Right ventricle myocardium inferior (tissue), 1 donor: ENCODE measurements around the gene RNASE7. TPM values are rescaled to one million over a fixed set of nuclear protein-coding genes. Genes with fewer than 3 reads are reported as not detected.
A peak's percentile ranks its signal among the peaks of the same experiment; 100 is the strongest.

Source experiments
- ATAC-seq: fragments of 200-7000 bp; cut with Tn5 transposase; one replicate; pipeline ENCODE4 v1.9.1; 2020; ENCODE audit warnings: mild to moderate bottlenecking, moderate library complexity
- DNase-seq: peaks from one replicate; pipeline ENCODE4 v3.0.0; 2021; ENCODE audit errors: missing footprints
- intact Hi-C: fragments of 100-400 bp; cut with DNase I; formaldehyde crosslinking; loops from one replicate; pipeline ENCODE4 v1.11.0; 2022
- total RNA-seq: library from RNA; stranded (reverse); fragmentation: NEBNext Ultra II Directional; extraction: Animal tissue kit (Norgen Biotek cat#: 25700); gene quantifications from one replicate; pipeline ENCODE4 v1.2.1, GENCODE V29; 2021
- donor health status: DM: no; HTN: yes; CAD: no; lungs with severe emphysema.

The RNASE7 gene
- total RNA-seq, 1 donor from 2014 or later = not detected

DNA sequence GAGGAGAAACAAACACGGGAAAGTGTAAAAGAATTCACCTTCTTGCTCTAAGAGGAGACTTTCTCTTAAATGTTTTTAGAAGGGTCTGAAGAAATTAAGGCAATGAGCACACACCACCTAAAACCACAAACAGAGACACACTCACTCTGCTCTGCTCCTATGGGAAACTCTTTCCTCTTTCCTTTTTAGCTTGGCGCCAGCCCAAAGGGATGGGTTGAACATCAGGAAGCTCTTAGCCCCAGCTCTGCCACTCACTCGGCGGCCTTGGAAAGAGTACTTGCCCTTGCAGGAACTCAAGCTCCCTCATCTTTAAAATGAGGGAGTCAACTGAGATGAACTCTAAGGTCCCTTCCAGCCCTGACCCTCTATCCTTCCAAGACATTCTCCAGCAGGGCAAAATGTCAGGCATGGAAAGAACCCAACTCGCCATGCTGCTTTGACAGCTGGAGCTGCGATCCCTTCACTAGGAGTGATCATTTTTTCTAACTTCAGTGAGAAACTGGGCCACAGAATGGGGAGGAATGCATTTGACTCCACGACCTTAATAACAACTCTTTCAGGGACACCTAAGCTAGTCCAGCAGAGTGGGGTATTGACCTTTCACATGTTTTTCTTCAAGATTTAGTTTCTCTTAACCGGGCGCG is 14.5 kb downstream of the RNASE7 start:
- intact Hi-C loops = no loop called here
- DNase-seq (no peak), ATAC-seq (no peak)

DNA sequence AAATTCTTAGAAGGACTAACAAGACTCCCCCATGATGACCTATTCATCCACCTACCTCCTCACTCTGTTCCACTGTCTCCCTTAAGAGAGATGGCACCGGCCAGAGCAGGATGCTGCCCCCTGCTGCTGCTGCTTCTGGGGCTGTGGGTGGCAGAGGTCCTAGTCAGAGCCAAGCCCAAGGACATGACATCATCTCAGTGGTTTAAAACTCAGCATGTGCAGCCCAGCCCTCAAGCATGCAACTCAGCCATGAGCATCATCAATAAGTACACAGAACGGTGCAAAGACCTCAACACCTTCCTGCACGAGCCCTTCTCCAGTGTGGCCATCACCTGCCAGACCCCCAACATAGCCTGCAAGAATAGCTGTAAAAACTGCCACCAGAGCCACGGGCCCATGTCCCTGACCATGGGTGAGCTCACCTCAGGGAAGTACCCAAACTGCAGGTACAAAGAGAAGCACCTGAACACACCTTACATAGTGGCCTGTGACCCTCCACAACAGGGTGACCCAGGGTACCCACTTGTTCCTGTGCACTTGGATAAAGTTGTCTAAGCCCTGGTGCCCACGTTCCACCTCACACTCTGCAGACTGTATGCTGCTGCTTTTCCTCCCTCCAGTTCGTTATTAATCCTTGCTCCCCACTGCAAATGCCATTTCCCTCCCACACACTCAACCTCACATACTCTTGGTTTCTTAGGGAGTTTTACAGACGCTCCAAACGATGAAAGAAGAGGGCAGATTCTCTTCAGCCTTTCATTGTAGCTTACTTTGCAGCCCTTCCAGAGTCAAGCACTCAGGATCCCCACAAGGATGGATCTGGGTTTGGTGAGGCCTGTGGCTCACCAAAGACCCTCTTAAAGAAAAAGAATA is 15.9 kb downstream of the RNASE7 start, which contains the start of gene RNASE8:
TSS of gene RNASE8 (plus strand) at position 20 of the 873 bp plus-strand sequence. CDS start at position 91, 71 bp downstream.
- ATAC-seq (no peak), DNase-seq (no peak)
- intact Hi-C loops = no loop called here

DNA sequence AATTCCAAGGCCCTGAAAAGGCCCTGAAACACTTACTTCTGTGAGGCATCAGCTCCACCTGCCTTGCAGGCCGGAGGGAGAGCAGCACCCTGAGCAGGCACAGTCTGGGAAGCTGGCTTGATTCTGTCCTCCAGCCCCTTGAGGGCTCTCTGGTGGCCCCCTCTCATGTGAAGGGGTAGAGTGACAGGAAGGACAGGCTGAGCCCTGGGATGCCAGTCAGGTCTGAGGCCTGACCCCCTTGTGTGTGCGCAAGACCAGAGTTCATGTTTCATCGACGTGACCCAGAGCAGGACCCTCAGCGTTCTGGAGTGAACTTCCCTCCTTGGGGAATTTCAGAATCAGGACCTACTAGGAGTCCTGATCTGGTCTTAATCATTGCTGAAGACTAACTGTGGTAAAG is 16.7 kb downstream of the RNASE7 start:
- no peak for DNase-seq
- no peak for ATAC-seq
- intact Hi-C loops = no loop called here

DNA sequence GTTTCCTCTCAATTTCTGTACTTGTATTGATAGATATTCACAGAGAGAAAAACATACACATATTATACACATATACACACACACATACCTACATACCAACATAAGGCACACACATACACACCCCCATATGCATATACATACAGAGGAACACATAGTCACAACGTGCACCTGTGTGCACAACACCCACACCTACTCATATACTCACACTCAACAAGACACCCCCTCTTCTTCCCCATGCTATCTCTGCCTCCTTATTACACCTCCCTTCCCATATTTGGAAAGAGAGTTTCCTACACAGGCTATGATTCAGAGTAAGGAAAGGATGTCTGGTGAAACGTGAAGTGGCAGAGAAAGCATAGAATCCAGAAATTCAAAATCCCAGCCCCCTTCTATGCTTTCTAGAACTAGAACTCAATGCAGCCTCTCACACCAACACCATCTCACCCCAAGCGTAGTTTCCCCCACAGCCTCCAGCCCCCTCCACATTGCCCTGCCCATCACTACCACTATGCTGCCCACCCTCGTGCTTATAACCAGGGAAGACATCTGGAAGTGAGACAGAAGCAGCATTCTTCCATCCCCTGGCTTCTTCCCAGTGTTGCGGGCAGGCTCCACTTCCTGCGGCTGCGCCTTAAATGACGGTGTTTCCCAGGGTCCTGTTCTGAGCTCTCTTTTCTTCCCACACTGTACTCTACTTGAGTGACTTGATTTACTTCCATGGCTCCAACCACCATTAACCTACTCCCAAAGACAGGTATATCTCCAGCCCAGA is 17.9 kb downstream of the RNASE7 start:
- no peak for DNase-seq
- intact Hi-C loops = no loop called here
- ATAC-seq = no peak

DNA sequence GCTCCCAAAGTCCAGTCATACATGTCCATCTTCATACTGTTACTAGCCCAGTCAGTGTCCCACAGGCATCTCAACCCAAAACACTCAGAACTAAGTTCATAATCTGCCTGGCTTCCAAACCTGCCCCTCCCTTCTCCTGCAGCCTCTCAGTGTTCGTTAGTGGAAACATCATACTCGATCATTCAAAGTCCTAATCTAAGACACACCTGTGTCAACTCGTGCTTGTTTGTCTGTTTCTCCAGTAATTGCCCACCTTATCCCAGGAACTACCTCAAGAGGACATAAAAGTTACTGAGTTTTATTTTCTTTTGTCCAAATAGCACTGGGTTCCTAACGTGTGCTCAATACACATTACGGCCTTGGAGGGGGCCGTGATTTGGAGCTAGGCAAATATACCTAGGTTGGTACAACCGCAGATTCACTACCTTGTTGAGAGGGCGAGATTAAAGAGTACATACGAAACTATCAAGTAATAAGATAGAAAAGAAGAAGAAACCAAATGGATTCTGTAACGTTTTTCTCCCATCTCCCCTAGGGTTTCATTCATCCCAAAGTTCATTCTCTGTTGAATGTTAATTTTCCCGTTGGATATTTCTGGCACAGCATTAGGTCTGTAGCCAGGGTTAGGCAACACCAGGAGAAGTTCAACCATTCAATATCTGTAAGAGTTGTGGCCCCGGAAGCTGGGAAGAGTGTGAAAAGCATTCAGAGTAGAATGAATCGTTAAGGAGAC is 18.6 kb downstream of the RNASE7 start:
- intact Hi-C loops = no loop called here
- ATAC-seq (no peak), DNase-seq (no peak)

DNA sequence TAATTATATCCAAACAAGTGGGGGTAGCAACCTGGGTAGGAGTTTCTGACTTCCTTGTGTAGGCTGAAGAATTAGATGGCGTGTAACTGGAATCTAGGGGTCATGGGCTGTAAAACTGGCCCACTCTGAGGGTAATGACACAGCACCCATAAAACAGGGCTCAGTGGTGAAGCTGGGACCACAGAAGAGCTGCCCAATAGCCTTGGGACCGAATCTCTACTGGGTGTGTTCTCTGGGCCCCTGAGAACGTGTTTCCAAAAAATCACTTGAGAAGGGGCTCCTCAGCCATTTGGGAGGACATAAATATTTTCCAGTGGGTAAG is 19.1 kb downstream of the RNASE7 start:
- intact Hi-C loops = no loop called here
- ATAC-seq = no peak
- DNase-seq = no peak

DNA sequence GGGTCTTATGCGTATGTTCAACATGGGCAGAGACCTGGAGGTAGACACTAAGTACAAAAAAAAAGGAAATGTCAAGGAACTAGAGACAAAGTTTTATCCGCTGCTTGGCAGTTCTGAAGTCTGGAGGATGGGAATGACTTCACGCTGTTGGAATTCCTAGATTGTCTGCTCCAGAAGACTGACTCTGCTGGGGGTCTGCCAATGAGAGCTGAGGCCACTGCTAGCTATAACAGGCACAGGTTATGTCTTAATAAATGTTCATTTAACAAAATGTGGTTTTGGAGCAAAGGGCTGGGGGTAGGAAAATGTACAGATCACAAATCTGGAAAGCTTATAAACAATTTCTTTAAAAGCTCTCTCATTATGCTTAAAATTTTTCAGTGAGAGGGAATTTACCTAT is 21.3 kb downstream of the RNASE7 start:
- intact Hi-C loops = no loop called here
- DNase-seq = no peak

DNA sequence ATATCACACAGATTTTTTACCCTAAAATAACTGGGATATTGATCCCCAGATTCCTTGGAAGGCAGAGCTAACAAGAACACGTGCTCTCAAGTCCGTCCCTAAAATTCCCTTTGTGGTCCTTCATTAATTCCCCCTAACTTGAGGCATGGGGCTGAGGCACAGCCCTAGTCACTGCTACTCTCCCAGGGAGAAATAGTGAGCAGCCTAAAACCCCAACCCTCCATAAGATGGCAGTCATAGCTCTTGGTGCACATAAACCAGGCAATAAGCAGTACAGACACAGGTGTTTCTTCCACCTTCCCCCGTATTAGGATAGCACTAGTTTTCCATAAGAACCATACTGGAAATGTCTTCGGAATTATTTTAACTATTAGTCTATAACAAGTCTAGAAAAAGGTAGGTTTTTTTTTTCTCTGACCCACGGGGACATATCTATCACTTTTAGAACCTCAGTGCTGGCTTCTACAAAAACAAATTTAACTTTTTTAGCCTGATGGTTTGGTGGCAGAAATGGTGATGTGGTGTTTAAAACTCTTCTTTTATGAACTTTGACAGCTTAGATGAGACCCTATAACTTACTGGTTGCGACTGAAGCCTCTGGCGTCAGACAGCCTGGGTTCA is 24.8 kb downstream of the RNASE7 start:
- intact Hi-C loops = no loop called here
- no peak for ATAC-seq

More for the DNA sequence above, 21.3 kb downstream of the RNASE7 start:
- ATAC-seq = no peak

DNA sequence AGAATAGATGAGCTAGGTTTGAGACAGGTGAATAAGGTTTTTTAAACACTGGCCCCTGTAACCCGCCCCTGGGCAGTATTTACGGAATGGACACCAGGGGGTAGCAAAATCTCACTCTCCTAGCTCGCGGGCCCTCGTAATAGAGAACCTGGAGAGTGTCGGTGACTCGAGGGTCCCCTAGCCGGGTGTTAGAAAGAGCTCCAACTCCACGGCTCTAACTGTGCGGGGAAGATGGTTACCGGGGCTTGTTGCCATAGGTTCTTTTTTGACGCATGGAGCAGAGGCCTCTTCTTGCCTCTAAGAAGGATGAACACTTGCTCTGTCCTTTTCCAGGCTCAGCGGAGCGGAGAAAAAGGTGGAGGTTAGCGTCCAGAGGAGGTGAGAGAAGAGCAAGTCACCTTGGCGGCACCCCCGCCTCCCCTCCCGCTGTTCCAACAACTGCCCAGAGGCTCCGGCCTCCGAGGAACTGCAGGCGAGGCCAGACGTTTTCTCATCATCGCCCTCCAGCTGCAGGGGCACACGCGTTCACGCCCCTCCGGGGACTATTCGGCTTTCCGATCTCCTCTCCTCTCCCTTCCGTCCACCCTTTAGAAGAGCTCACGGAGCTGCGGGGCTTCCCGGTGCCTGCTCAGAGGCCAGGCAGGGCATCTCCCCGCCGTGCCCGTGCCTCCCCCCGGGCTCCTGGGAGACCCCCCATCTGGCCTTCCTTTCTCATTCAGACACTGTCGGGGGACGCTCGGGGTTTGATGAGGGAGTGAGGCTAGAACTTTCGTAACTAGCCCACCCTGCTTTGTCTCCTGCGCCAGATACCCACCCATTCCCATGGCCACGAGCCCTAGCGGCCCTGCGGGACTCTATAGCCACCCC is 26.6 kb downstream of the RNASE7 start:
- intact Hi-C loops = loop anchor here (1.0 kb wide), 1 partner anchor 39 kb away; no protein-coding TSS in a partner anchor
- DNase-seq (peak; percentile 76), ATAC-seq (peak; percentile 46)

More for the DNA sequence above, 24.8 kb downstream of the RNASE7 start:
- DNase-seq = no peak

DNA sequence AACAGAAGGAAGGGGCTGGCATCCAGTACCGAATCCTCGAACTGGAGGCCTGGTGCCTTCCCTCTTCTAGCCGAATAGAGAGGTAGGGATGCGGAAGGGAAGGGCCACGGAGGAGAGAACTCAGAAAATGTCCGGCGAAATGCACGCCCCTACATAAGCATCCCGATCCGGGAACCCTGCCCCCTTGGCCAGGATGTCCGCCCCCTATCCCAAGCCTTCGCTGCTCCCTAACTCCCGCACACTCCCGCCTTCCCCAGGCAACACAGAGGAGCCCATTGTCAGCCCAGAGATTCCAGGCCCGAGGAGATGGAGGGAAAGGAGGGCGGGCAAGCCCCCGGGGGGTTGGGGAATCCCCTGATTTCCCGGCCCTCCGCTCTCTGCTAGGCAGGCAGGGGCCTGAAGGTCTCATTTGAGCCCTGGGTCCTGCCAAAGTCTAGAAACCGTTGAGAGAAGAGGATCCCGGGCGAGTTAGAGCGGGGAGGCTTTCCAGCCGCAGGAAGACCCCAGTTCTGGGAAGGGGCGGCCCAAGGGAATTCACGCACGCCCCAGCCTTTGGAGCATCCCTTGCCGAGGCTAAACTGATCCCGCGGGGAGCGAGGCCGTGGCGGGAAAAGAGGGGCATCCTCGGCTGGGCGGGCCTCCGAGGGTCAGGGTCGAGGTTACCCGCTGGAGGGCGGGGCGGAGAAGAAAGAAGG is 27.4 kb downstream of the RNASE7 start:
- DNase-seq (no peak), ATAC-seq (peak; percentile 38)
- intact Hi-C loops = loop anchor here (2.0 kb wide), 1 partner anchor 43 kb away; no protein-coding TSS in a partner anchor

DNA sequence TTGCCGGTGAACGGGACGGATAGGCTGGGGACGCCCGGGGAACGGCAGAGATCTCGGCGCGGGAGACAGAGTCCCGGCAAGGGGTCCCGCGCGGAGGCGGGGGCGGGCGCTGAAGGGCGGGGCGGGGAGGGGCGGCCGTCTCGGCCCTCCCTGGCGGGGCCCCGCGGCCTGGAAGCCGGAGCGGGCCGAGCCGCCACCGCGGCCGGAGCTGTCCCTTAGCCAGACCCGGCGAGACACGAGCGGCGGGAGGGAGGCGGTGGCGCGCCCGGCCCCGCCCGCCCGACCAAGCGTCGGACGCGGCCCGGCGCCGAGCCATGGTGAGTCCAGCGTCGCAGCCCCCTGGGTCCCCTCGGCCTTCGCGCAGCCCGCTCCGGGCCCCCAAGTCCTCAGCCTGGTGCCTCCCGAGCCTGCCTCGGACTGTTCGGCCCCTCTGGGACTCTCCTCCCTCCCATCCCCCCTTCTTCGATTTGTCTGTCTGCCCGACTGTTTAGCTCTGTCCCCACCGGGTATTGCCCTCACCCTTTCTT is 28.0 kb downstream of the RNASE7 start, which contains the start of gene ARHGEF40:
TSS of gene ARHGEF40 (plus strand) at position 222 of the 527 bp plus-strand sequence. CDS start at position 315, 93 bp downstream.
- ATAC-seq = peak; percentile 69
- intact Hi-C loops = loop anchor here (2.0 kb wide), 1 partner anchor 43 kb away; no protein-coding TSS in a partner anchor
- DNase-seq = peak; percentile 87

DNA sequence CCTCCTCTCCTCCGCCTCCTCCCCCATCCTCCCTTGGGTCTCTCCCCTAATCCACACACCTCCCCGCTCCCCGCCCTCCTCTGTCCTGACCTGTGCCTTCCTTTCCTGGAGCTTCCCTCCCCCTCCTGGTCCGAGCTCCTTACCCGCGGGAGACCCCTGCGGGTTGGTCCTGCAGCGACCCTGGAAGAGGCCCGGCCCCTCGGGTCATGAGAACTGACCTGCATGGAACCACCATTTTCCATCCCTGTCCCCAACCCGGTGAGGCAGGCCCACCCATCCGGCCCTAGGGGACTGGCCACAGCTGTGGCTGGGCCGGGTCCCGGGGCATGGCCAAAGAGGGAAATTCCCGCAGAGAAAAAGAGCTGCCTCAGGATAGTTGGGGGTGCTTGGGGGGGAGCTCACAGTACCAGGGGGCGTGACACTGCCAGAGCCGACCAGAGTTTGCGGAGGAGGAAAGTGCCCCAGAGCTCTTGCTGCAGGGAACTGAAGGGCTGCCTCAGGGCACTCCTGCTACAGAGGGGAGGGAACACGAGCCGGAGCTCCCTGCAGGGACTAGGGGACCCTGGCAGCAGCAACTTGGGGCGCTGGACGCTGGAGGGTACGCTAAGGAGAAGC is 28.6 kb downstream of the RNASE7 start:
- DNase-seq = peak; percentile 86
- ATAC-seq = peak; percentile 17
- intact Hi-C loops = loop anchor here (1.0 to 2.0 kb wide), 2 partner anchors 22 to 44 kb away; no protein-coding TSS in a partner anchor

DNA sequence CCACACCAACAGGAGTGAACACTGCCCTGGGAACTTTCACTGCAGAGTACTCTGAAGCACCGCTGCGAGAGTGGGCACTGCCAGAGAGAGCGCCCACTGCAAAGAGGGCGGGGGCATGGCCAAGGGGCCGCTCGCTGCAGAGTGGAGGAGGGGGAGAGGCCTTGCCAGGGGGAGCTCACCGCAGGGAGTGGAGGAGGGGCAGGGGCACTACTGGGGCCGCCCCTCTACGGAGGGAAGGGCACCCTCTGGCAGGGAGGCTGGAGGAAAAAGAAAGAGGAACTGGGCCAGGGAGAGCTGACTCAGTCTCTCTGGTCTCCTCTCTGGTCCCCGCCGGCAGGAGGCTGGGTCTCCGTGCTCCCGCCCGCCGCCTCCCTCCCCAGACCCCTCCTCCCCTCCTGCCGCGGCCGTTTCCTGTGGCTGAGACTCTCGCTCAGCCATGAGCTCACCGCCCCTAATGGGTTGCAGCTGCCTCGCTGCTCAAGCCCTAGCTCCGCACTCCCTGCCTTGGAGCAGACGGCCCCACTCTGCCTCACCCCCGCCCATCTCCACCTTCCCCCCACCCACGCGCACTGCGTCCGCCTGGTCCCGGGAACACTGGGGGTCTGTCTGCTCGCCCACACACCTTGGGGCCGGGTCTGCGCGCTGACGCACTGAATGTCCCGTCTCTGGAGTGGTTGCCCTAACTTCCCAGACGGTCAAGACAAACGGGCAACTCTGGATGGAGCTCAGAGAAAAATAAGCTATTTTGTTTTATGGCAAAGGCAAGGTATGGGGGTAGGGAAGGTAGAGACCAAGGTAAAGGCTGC is 29.3 kb downstream of the RNASE7 start:
- DNase-seq (peak; percentile 96), ATAC-seq (peak; percentile 75)
- intact Hi-C loops = loop anchor here (1.0 to 2.0 kb wide), 2 partner anchors 21 to 45 kb away; no protein-coding TSS in a partner anchor

DNA sequence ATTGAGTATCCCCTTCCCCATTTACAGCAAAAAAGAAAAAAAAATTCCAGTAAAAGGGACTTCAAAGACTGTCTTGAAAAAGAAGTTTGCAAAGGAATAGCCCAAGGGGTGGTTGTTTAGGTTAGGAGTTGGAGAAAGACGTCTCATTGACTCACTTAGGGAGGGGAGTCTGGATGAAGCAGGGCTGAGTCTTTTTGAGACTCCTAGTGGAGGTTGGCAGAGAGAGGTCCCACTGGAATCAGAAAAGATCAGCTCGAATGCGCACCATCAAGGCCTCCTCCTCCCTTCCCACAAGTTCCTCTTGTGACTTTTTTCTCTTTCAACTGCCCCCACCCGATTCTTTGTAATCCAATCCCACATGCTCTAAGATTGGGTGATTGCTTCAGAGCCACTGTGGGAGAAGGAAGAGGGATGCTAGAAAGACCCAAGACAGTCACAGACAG is 29.9 kb downstream of the RNASE7 start:
- DNase-seq (no peak), ATAC-seq (peak; percentile 37)
- intact Hi-C loops = no loop called here

DNA sequence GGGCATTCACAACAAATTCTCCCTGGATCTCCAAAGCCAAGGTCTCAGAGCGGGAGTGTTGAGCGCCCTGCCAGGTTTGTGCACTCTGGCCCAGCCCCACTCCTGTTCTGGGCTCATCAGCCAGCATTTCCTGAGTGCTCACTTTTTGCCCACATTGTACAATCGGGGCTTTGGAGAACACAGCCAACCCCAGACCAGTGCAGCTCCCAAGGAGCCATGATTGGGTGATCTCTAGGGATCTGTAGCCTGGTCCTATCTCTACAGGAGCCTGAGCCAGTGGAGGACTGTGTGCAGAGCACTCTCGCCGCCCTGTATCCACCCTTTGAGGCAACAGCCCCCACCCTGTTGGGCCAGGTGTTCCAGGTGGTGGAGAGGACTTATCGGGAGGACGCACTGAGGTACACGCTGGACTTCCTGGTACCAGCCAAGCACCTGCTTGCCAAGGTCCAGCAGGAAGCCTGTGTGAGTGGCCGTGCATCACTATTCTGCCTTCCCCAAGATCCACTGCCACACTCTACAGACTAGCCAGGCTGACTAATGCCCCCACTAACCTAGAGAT is 30.7 kb downstream of the RNASE7 start:
- intact Hi-C loops = no loop called here
- ATAC-seq (no peak), DNase-seq (no peak)
